HG02763 (cell line): Measurements from ENCODE around the gene SLC5A6.
"Not testable (repeated sequence)": the region's sequence is repeated elsewhere in the genome, so short reads cannot be mapped to it uniquely, and the experiment has no call there.

Source experiments
- ATAC-seq: cut with Tn5 transposase; IDR thresholded peaks from one replicate; pipeline ENCODE4 v1.9.1; 2021; ENCODE audit warnings: mild to moderate bottlenecking, moderate library complexity; ENCODE audit not compliant: unreplicated experiment

The SLC5A6 gene

DNA sequence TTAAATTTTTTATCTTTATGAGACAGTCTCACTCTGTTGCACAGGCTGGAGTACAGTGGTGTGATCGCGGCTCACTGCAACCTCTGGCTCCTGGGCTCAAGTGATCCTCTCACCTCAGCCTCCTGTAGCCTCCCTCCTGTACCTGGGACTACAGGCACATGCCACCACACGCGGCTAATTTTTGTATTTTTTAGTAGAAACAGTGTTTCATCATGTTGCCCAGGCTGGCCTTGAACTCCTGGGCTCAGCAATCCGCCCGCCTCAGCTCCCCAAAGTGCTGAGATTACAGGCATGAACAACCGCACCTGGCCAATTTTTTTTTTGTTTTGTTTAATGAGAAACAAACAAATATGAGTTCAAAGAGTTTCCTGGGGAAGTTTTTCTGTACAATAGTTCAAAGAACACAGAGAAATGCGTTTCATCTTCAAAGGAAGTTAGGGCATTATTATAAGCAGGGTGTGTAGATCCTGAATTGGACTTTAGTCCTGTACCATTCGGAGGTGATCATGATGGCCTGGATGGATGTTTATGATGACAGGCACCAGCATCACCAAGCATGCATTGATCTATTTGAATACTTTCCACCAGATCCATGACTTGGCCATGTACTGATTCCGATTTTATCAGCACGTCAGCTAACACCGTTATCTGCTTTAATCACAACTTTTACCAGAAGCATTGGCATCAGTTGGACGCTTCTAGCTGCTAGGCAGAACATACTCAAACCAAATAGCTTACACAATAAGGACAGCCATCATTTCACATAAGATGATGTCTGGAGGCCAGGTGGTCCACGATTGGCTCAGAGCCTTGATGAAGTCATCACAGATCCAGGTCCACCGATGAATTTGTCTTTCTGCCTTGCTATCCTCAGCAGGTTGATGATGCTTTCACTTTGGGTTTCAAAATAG is 34.4 kb downstream of the SLC5A6 start:
- no peak for ATAC-seq

DNA sequence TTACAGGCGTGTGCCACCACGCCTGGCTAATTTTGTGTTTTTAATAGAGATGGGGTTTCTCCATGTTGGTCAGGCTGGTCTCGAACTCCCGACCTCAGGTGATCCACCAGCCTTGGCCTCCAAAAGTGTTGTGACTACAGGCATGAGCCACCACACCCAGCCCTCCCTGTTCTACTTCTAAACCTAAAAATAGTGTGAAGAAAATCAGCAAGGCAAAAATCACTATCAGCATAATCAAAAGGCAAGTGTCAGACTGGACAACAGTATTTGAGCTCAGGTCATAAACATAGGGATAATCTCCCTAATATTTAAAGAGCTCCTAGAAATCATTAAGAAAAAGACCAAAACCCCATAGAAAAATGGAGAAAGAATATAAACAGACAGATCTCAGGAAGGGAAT is 36.3 kb downstream of the SLC5A6 start:
- ATAC-seq, result not testable (repeated sequence)

DNA sequence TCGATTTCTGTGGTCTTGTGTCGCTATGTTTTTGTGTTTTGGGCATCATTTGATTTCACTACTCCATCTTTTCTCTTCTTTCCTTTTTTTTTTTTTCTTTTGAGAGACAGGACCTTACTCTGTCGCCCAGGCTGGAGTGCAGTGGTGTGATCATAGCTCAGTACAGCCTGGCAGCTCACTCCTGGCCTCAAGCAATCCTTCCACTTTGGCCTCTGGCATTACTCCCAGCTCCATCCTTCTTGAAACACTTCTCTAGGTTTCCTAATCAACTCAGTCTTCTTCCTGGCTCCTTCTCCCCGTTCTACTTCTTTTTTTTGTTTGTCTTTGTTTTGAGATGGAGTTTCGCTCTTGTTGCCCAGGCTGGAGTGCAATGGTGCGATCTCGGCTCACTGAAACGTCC is 36.7 kb downstream of the SLC5A6 start:
- ATAC-seq, result no peak

DNA sequence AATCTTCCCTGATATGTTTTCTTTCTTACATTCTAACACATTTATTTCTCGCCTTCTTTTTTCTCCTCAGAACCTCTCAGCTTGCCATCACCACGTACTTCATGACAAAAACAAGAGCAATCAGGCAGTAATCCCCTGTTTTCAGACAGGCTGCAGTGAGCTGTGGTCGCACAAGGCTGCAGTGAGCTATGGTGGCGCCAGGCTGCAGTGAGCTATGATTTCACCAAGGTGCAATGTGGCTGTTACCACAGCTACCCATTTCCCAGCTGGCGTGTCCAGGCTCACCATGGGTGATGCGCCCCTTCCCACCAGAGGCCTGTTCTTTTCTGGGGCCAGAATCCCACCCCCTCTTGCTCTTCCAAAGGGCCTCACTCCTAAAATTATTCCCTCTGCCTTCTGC is 37.4 kb downstream of the SLC5A6 start:
- no peak for ATAC-seq

DNA sequence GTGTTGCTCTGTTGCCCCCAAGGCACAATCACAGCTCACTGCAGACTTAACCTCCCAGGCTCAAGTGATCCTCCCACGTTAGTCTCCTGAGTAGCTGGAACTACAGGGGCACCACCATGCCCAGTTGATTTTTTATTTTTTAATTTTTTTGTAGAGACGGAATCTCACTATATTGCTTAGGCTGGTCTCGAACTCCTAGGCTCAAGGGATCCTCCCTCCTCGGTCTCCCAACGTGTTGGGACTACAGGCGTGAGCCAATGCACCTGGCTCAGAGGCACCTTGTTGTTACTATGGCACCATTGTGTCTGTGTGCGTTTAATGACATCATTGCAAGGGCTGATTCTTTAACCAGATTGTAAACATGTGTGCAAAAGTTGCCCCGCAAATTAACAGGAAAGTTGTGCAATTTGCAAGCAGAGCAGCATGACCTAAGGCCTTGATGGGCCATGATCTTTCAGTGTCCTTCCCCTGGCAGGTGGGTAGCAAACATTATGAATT is 40.7 kb downstream of the SLC5A6 start:
- no peak for ATAC-seq

DNA sequence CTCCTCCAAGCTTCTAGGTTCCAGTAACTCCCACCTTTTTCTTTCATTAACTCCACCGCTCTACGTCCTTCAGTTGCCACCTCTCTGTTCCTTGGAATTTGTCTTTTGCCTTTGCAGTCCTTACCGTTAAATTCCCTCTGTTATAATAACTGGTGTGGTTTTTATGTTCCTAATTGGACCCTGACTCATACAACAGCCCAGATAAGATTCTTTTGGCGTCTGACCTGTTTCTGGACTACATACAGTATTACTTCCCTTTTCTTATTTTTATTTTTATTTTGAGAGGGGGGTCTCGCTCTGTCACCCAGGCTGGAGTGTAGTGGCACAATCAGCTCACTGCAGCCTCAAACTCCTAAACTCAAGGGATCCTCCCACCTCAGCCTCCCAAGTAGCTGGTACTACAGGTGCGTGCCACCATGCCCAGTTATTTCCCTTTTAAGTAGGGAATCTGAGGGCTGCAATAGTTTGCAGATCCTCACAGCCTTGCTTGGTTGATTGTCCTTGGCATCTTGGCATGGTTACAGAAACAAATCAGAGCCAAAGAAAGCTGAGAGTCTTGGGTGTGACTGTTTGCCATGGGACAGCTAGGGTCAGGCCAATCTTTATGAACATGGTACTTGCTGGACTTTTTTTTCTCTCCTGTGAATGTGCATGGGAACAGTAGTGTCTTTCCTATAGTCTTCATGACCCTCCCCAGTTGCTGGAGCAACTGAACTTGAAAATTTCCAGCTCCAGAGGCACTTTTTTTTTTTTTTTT is 41.3 kb downstream of the SLC5A6 start:
- ATAC-seq, result no peak

DNA sequence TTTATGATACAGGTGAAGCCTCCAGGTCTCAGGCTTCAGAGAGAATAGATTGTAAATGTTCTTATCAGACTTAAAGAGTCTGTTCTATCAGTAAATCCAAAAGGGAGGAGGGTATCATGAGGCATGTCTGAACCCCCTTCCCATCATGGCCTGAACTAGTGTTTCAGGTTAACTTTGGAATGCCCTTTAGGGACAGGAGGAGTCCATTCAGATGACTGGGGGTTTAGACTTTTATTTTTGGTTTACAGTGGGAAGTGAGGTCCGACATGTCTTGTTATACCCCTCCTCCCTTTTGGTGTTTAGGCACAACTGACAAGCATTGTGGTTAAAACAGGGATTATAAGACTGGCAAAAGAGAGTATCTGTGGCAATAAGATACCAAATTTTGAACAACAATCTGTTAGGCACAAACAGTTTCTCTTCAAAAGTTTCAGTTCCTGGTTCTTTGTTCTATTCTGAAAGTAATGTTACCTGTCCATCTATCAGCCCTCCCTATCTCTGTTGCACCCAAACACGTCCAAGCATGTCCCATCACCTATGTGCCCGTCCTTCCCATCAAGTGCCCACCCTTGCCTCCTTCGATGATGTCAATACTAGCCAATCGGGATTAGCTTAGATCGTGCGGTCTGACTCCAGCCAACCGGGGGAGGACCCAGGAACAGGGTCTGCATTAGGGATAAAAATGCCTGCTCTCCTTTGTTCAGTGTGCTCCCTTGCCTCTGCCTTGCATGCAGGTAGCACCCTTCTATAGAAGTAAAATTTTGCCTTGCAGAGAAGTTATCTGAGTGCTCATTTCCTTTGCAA is 46.9 kb downstream of the SLC5A6 start:
- no peak for ATAC-seq

DNA sequence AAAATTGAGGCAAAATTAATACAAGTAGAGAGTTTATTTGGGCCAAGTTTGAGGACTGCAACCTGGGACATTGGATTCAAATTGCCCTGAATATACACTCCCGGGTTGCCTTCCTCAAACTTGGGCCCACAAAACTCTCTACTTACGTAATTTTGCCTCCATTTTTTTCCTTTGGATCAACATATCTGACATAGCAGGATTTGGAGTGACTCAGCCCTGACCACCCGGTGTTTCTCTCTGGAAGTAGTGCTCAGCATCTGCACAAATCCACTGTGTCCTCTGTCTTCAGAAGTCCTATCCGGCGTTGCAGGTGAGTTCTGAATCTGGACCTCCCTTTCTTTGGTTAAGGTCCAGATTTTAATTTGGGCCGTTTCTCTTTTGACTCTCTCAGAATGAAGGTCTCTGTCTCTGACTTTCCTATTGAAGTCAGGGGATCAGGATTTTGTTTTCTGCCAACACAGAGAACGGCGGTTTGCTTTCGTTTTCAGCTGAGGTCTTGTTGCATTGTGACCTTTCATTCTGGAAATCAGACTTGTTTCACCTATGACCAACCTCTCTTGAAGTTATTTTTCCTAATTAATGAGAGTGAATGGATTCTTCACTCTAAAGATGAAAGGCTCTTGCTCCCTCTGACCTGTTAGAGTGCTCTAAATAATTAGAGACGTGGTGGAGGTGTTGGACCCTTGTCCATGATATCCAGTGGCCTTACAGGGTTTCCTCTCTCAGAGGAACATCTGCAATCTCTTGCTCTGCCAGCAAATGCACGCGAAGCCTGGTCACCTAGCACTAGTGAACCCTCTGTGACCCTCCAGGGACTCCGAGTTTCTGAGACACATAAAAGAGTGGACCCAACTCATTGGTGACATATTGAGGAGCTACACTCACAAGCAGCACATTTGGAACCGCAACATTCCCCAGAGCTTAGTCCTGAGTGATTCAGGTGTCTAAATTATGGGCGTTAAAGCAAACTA is 49.6 kb downstream of the SLC5A6 start:
- no peak for ATAC-seq

DNA sequence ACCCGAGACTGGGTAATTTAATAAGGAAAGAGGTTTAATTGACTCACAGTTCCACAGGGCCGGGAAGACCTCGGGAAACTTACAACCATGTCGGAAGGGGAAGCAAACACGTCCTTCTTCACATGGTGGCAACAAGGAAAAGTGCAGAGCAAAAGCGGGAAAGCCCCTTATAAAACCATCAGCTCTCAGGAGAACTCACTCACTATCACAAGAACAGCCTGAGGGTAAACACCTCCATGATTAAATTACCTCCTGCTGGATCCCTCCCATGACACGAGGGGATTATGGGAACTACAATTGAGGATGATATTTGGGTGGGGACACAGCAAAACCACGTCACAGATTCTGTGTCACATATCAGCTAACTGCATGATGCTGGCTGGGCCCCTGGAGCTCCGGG is 51.9 kb downstream of the SLC5A6 start:
- ATAC-seq, result no peak

DNA sequence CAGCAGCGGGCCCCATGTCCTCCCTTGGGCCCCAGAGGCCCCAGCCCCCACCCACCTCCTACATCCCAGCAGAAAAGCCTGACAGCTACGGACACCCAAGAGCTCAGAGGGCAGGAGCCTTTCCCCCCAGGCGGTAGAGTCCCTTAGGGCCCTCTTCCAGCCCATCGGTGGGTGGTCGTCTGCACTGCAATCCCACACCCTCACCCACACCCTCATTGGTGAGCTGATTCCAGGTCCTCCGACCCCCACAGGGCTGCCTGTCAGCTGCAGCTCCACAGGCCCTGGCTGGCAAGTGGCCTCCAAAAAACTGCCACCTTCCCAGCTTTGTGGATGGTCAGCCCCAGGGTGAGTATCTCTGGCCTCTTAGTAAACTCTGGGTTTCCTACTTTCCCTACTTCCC is 52.8 kb downstream of the SLC5A6 start:
- ATAC-seq, result no peak

DNA sequence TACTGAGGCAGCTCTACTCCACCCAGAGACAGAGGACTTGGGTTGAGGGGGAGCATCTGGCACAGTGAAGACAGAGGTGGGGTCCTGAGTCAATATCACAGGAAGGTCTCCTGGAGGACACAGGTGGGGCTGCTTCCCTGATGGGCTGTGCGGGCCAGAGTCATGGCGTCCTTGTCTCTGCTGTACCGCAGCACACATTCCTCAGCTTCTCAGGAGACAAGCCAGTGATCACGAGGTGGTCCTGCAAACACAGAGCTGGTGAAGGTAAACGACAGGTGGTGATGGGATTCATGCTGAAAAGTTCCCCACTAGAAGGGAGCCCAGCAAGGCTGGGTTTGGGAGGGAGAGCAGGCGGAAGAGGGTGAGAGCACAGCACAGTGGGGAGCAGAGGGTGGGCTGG is 53.6 kb downstream of the SLC5A6 start:
- ATAC-seq, result no peak

DNA sequence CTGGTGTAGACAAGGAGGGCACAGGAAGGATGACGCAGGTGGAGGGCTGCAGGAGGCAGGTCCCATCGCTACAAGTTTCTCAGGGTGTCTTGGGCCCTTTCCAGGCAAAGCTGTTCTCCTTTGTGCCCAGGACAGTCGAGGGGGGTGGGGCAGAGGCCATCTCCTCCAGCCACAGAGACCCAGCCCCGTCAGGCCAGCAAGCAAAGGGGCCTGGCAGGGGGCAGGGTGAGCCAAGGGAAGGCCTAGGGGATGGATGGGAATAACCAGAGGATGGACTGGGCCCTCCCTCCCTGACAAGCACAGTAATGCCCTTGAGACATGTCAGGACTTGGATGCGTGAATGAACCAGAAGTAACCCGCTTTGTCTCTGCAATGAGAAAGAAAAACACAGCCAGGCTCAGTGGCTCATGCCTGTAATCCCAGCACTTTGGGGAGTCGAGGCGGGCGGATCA is 57.0 kb downstream of the SLC5A6 start:
- no peak for ATAC-seq

DNA sequence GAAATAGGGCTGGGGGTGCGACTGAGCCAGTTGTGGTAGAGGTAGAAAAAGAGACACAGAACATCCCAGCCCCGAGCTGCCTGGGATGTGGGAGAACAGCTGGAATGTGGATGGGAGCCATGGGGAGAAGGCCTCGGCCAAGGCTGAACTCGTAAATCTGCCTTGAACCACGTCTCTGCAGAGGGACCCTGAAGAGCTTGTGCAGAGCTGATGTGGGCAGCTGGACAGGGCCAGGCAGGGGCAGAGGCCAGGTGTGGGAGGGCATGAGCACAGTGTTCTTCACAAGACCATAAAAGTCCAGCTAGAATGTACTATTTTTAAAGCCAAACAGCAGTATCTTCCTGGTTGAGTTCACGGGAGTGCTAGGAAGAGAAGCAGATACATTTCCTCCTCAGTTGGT is 57.6 kb downstream of the SLC5A6 start:
- no peak for ATAC-seq

DNA sequence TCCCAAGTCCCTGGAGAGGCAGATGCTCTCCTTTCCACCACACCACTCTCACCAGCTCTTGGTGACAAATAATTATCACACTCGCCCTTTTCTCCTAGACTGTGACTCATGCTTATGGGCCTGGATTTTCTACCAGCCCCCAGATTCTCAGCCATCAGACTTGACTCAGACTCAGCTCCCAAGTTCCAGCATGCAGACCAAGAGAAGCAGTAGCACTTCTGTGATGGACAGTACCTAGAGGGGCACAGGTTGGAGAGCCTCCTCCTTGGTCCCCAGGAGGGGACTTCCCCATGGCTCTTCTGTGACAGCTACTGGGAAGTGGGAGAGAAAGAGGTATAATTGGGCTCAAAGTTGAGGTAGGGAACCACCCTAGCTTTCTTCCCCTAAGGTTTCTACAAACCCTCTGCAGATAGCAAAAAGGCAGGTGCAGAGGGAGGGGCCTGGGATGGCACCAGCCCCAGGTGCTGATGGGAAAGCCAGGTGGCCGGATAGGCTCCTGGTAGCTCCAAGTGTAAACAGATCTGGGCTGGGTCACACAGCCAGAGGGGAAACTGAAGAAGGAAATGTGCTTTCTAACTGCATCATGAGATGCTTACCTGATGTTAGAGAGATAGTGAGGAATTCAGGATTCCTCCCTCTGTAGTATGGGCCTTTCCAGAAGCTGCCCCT is 59.1 kb downstream of the SLC5A6 start:
- no peak for ATAC-seq

DNA sequence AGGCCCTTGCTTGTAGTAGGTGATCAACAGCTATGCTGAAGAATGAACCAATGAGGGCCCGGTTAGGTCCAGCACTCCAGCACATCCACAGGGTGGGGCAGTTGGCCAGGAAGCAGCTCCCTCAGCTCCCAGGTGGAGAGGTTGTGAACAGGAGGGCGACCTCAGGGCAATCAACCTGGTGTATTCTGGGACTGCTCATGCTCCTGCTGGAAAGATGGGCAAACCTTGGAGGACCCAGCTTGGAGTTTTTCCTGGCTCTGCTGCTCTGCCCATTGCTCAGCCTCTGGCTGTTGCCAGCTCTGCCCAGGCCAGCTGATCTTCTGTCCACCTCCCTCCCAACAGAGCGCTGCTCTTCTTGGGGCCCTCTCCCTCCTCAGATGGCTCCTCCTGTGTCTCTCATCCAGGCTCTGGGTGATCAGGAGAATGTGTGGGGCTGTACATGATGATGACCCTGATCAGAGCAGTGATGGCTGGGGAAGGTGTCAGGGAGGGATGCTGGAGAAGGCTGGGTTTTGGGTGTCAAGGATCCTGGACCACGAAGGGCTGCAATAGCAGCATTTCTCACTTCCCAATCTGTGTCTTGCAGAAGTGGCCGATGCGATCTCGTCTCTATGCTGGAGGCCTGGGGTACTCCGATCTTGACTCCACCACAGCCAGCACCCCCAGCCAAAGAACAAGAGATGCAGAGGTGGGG is 59.8 kb downstream of the SLC5A6 start:
- ATAC-seq, result no peak

DNA sequence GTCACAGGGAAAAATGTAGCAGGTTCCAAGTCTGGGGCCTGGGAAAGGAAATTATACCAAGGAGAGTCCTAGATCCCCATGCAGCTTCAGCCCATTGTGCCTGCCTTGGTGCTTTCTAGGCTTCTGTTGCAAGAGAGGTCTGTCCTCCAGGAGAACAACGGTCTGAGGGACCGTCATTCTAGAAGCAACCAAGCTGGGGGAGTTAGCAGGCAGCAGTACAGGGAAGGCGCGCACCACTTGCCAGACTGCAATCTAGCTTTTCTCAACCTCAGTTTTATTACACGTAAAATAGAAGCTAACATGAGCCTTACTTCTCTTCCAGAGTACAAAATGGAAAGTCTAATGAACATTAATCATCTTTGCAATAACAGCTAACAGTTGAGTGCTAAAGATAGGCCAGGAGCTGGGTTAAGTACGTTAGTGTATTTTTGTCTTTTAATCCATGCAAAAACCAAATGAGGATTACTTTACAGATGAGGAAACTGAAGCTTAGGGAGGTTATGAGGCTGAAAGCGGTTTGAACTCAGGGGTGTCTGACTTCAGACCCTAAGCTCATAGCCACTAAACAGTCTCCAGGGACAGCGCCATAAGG is 61.3 kb downstream of the SLC5A6 start:
- no peak for ATAC-seq
